Endometrial microvascular endothelial cells (primary cell): Measurements from ENCODE around the gene PLEKHG5. TPM values are rescaled to one million over a fixed set of nuclear protein-coding genes. Genes with fewer than 3 reads are reported as not detected.
"Not testable (repeated sequence)": the region's sequence is repeated elsewhere in the genome, so short reads cannot be mapped to it uniquely, and the experiment has no call there.

Source experiments
- in situ Hi-C: cut with HindIII; loops from 2 replicates; pipeline ENCODE4 v1.10.0; 2017; ENCODE audit warnings: low sequenced_read_pairs, low pct_unique_long_range_greater_than_20kb; ENCODE audit errors: inconsistent ontology term
- total RNA-seq: library from RNA; depleted of rRNA; stranded (reverse); fragments of >200 nt; gene quantifications from one replicate; pipeline ENCODE4 v1.2.3, GENCODE V29; 2015; ENCODE audit errors: inconsistent ontology term

PLEKHG5 gene
- total RNA-seq, 1 donor from 2014 or later: 27.6 TPM

DNA sequence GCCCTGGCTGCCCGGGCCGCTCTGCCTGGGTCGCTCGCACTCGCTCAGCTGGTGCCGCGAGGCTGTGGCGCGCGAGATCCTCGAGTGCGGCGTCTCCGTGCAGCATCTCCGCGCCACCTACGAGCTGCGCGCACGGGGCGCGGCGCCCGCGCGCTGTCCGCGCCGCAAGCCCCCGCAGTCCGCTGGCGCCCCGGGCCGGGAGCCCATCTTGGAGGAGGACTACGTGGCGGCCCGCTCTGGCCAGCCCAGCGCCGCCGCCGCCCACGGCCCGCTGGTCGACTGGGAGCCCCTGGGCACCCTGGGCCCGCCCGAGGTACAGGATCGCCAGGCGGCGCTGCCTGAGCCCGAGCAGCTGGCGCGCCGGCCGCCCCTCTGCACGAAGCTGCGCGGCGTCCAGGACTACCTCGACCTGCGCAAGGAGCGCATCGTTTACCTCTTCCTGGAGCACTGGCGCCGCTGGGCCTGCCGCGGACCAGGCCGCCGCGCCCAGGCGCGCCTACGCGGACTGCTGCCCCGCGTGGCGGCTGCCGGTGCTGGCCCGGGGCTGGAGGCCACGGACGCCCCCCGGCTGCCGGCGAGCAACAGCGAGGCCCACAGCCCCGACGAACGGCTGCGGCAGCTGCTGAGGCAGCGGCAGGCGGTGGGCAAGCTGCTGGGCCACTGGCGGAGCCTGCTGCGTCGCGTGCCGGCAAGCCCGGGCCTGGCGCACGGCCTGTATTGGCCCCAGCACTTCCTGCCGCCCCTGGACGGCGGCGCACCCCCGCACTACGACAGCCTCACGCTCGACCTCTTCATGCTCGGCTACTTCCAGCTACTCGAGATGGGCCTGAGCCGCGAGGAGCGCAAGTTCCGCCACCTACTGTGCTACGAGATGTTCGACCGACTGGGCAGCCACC lies 36.4 kb downstream of the PLEKHG5 start:
- in situ Hi-C loops: no loop called here

DNA sequence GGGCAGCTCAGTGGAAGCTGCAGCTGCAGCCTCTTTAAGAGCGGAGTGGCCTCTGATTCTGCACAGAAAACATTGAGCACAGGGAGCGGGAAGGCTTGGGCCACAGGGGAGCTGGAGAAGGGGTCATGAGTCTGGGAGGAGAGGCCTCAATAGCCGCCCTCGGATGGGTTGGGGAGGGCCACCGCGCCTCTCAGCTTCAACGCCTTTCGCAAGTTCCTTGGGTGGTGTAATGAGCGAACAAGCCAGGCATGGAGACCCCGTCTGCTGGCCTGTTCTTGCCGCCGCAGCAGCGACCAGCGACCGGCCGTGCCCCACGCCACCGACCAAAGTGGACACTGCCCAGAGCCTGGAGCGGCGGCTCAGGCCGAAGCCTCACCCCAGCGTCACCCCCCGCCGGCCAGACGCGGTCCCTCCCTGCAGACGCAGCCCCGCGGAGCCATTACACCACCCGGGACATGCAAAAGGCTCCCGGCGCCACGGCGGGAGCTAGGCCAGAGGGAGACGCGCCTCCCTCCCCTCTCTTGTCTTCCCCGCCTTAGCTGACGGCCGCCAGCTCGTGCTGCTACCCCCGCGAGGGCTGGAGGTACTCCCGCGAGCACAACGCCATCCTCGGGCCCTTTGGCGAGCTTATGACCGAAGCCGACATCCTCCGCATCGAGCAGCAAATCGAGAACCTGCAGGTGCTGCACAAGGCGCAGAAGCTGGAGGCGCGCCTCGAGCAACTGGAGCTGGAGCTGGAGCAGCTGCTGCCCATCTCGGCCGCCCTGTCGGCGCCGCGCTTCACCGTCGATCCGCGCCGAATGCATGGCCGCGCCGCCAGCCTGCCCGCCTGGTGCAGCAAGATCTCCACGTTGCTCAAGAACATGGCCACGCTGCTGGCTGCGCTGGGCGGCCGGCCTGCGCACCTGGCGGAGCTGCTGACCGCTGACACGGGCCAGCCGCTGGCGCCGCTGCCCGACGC lies 37.3 kb downstream of the PLEKHG5 start:
- in situ Hi-C loops: not testable (repeated sequence)

DNA sequence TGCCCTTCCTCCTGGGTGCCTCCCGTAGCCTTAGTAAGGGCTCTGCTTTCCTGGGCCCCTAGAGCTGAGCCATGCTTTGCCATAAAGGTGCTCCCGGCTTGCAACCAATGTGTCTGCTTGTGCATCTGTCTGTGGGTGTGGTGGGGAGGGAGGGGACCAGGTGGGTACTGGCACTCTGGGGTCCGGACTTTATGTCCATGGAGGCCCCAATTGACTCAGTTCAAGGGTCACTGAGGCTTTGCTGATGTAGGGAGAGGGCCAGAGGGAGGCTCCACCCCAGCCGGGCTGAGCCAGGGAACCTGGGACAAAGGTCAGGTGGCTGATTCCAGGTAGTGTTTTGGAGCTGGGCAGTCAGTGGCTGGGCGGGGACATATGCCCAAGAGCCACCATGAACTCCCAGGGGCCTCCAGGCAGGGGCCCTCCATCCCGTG lies 40.5 kb downstream of the PLEKHG5 start:
- in situ Hi-C loops: no loop called here

DNA sequence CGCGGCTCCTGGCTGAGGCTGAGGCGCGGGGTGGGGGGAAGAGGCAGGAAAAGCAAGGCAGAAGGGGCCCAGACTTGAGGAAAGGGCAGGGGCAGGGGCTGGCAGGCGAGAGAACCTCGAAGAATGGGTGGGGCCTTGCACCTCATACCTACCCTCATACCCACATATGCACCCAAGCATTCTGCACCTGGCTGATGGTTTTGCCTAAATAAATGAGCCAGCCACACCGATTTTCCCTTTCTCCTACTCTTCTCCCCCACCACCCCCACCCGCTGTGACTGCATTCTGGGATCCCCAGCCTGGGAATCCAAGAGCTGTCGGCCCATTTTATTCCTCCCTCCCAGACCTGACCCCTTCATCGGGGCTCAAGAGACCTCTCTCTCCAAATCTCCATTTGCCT lies 41.0 kb downstream of the PLEKHG5 start:
- in situ Hi-C loops: not testable (repeated sequence)

DNA sequence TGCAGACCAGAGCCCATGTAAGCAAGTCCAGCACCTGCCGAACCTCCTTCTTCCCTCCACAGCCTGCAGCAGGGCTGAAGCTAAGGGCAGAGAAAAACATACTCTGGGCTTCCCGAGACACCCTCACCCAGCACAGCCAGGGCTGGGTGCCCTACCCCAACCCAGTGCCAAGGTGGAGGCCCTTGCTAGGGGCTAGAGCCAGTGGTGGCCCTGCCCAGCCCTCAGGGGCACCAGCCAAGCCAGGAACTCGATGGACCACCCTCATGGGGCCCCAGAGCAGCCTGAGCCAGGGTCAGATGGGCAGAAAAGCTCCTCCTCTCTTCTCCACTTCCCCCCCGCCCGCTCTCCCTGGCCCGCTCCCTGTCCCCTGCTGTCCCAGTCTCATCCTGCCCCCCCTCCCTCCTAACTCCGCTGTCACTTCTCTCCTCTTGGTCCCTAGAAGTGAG lies 41.4 kb downstream of the PLEKHG5 start:
- in situ Hi-C loops: no loop called here

DNA sequence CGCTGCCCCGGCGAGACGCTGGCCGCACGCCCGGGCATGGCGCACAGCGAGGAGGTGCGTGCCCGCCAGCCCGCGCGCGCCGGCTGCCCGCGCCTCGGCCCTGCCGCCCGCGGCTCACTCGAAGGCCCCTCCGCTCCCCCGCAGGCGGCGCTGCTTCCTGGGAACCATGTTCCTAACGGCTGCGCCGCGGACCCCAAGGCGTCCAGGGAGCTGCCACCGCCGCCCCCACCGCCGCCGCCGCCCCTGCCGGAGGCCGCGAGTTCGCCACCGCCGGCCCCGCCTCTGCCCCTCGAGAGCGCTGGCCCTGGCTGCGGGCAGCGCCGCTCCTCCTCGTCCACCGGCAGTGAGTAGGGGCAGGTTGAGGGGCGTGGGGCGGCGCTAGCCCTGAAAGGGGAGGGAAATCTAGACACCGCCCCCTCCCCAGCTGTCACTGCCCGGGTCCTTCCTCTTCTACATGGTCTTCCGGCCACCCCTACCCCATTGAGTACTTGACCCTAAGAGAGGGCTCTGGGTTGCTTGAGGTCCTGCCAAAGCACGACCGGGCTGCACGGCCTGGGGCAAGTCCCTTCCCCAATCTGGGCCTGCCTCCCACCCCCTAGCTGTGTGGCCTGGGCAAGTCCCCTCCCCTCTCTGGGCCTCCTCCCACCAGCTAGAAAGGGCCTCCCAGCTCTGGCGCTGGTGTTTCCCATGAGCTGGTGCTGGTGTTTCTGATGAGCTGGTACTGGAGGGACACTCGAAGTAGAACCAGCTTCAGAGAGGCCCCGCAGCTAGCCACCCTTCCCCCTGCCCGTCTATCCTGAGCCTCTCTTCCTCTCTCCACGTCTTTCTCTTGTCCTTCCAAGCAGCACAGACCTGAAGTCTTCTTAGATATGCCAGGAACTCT lies 42.5 kb downstream of the PLEKHG5 start:
- in situ Hi-C loops: no loop called here

DNA sequence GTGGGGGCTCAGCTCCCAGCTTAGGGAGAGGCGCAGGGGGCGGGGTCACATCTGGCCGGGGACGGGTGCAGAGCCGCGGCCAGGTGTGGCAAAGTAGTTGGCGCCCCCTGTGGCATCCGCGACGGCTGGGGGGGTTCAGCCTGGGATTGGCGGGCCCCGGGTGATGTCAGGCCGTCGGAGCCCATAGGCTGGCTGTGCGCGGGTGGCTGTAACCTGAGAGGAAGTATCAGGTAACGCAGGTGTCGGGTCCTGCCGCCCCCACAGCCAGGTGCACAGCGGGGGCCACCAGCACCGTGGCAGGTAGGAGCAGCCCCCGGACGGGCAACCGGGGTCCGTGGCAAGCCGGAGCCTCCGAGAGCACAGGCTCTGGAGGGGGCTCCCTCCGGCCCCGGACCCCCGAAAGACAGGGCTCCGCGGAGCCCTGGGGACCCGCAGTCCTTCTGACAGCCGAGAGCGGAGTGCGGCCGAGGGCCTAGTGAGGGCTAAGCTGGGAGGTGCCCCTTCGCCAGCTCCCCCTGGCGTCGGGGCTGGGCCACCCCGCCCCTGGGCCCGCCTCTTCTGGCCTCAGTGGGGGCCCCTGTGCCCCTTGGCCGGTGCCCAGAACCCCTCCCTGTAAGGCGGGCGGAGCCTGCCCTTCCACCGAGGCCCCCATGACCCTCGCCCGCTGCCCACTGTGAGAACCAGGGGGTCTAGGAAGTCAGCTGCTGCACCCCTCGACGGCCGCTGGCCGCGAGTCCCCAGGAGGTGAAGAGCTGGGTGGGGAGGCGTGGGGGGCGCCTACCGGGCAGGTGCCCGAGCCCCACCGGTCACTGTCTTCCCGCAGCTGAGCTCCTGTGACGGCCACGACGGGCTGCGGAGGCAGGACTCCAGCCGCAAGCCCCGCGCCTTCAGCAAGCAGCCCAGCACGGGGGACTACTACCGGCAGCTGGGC lies 43.4 kb downstream of the PLEKHG5 start:
- in situ Hi-C loops: no loop called here

DNA sequence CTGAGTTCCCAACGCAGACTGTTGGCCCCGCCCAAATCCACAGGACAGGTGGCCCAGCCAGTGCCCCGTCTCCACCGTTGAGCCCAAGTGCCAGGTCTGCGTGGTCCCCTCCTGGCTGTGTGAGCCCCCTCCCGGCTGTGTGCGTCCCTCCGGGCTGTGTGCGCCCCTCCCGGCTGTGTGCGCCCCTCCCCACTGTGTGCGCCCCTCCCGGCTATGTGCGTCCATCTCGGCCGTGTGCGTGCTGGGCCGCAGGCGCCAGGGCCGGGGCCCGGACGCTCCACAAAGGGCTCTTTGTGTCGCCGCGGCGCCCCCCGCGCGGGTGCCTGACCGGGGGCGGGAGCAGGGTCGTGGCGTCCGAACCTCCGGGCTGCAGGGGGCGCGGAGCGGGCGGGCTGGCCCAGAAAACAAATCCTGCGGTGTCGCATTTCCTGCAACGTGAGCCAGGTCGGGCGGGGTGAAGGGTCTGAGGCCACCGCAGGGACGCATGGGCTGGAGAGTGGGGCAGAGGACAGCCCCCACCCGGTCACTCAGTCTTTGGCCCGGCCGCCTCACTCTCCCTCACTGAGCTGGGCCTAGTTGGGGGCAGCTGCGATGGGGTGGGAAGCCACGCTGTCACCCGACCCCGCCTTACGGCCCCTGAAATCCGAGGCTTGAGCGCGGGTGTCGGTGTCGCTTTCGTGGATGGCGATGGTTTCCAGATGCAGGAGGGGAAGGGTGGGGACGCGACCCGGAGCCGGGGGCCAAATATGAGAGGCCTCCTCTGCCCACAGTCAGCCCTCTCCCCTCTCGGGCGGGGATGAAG lies 44.2 kb downstream of the PLEKHG5 start:
- in situ Hi-C loops: no loop called here

DNA sequence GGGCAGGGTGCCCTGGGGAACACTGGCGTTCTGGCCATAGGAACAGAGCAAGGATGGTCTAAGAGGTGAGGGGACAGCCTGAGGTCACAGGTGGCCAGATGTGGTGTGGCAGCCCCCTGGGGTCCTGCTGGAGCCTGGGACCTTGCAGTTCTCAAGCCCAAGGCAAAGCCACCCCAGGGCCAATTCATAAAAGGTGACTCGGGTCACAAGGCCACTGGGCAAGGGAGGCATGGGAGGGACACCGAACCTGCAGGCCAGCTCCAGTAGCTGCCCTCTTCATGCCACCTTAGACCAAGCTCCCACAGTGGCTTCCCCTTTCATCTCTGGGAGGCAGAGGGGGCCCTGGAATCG lies 44.8 kb downstream of the PLEKHG5 start:
- in situ Hi-C loops: no loop called here

DNA sequence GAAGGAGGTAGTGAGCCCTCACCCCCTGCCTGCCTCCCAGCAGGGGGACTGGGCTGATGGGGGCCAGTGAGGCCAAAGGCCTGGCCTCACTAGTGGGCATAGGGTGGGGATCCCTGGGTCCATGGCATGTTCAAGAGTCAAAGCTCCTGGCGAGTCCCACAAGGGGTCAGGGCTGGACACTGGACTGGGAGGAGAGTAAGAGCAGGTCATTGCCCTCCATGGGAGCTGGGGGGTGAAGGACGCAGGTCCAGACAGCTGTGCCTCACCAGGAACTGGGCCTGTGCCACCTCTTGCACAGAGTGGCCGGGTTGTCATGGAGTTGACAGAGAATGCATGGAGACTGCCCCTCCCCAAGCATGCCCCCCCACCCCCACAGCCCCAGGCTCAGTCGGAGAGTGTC lies 45.5 kb downstream of the PLEKHG5 start:
- in situ Hi-C loops: not testable (repeated sequence)

DNA sequence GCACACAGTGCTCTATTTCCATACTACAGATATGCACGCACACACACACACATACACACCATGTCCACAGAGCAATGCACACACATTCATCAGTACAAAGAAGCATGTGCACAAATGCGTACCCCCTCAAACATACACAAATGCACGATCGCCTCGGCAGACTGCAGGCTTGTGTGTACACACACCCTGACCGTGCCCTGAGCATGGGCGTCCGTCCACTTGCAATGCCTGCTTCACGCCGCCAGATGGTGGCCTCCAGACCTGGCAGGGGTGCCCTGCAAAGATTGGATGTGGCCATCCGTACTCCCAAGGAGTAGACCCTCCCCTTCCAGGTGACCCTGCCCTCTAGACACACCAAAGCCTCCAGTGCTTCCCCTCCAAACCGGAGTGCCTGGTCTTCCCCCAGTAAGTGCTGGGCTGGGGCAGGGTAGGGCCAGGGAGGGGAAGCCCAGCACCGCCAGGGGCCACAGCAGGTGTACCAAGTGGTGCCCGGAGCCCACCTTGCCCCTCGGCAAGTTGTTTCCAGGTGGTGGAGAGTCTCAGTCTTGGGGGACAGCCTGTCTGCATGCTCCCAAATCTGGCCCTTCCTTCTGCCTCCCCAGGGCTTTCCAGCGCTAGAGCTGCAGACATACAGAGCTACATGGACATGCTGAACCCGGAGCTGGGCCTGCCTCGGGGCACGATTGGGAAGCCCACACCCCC lies 46.3 kb downstream of the PLEKHG5 start:
- in situ Hi-C loops: no loop called here

DNA sequence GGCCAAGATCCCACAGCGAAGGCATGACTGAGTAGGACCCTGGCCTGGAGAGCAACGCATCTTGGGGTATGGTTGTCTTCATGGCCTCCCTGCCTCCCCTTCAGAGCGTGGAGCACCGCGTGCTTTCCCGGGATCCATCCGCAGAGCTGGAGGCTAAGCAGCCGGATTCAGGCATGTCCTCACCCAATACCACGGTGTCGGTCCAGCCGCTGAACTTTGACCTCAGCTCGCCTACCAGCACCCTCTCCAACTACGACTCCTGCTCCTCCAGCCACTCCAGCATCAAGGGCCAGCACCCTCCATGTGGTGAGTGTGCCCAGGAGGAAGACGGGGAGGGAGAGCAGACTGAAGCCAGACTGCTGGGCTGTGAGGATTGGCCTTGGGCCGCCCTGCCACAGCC lies 47.1 kb downstream of the PLEKHG5 start:
- in situ Hi-C loops: no loop called here

DNA sequence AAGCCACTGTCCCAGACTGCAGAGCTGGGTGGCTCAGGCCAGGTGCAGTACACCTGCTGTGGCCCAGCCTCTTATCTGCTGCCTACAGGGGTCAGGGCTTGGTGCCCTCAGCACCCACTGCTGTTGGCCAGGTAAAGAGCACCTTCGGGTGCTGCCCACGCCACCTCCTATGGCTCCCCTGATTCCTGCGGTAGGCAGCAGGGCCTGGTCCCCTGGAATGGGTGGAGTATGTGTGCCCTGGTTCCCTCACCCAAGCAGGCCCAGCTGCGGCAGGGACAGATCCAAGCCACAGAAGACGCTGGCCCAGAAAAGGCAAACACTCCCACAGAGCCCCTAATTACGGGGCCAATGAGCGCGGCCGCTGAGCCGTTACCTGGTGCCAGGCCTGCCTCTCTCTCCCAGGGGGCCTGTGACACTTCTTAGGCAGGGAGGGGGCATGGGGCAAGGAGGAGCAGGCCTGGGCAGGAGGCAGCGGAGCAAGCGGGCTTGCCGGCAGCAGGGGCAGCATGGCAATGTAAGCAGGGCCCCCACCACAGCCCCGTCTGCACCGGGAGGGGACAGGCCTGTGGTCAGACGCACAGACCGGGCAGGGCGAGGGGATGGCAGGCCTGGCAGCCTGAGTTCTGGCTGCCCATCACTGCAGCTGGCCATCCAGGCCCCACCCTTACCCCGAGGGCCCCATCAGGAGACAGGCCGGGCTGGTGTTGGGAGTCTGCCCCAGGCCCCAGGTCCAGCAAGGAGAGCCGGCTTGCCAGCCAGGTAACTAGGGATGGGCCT lies 47.9 kb downstream of the PLEKHG5 start:
- in situ Hi-C loops: no loop called here

DNA sequence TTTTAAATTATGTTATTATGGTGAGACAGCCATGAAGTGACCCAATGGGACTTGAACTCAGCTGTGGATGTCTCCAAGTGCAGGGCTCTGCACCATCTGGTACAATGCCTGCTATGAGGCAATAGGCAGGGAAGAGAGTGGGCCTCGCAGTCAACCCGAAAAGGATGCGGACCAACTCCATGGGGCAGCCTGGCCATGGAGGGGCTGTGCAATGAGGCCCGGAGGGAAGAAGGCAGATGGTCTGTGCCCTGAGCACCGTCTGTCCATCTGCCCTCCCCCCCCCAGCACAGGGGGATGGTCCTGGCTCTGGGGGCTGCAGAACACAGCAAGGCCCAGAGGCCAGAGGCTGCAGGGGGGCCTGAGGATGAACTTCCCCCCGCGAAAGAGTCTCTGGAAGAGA lies 49.9 kb downstream of the PLEKHG5 start:
- in situ Hi-C loops: no loop called here

DNA sequence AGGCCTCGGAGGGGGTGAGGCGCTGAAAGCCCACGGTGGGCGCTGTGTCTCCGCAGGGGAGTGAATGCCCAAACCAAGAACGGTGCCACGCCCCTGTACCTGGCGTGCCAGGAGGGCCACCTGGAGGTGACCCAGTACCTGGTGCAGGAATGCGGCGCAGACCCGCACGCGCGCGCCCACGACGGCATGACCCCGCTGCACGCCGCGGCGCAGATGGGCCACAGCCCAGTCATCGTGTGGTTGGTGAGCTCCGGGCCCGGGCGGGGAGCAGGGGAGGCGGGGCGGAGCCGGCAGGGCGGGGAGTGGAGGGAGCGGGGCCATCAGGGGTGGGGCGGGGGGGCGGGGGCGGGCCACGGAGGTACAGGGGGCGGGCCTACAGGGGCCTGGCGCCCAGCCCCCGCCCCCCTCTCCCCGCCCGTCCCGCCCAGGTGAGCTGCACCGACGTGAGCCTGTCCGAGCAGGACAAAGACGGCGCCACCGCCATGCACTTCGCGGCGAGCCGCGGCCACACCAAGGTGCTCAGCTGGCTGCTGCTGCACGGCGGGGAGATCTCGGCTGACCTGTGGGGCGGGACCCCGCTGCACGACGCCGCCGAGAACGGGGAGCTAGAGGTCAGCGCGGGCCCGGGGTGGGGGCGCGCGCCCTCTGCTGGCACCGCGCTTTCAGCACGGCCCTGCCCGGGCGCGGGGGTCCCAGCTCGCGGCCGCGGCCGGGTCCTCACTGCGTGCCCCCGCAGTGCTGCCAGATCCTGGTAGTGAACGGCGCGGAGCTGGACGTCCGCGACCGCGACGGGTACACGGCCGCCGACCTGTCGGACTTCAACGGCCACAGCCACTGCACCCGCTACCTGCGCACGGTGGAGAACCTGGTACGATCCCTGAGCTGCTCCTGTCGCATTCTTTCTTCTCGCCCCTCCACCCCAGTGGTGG lies 51.0 kb downstream of the PLEKHG5 start:
- in situ Hi-C loops: no loop called here
